Right renal cortex interstitium (tissue), 3 donors: ENCODE results near the gene NCAM2. TPM values are rescaled to one million over a fixed set of nuclear protein-coding genes. Genes with fewer than 3 reads are reported as not detected.
A peak's percentile ranks its signal among the peaks of the same experiment; 100 is the strongest.

ENCODE experiments used
- DNase-seq, 3 donors: peaks; one replicate each; pipeline ENCODE4 v3.0.0-alpha.2; 2013; ENCODE audit warnings: low read depth in 3 of 3, low spot score in 2 of 3
- polyA plus RNA-seq, 3 donors: library from polyadenylated mRNA; unstranded; fragments of 120-200 nt; gene quantifications; one replicate each; pipeline ENCODE4 v1.2.1, GENCODE V29; 2013; ENCODE audit not compliant: insufficient read length in 3 of 3

Gene NCAM2
- polyA plus RNA-seq, result 10 to 100 TPM in 2 of 3 donors, 1 to 10 TPM in 1; 7.6 to 16.4 (median 12.6) TPM

DNA sequence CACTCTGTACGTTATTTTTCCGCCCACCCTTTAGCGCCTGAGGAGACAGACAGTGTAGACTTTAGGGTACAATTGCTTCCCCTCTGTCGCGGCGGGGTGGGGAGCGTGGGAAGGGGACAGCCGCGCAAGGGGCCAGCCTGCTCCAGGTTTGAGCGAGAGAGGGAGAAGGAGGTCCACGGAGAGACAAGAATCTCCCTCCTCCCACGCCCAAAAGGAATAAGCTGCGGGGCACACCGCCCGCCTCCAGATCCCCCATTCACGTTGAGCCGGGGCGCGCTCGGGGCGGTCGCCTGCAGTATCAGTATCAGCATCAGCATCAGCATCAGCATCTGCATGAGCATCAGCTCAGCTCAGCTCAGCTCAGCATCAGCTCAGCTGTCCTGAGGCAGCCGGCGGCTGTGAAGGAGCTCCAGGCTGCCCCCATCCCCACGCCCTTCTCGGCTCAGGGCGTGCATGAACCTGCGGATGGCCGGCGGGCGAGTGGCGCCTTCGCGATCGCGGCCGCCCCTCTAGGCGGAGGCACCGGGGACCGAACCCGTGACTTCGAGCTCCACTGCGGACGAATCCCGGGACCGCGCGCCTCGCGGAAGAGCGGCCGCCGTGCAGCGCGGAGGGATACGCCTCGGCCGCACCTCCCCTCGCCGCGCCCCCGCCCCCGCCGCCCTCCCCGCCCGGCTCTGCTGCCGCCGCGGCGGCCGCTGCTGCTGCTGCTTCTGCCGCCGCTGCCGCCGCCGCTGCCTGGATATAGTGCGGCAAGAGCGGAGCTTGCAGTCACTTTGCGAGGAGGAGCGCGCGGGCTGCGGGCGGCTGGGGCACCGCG, at the start of gene NCAM2:
TSS of gene NCAM2 (plus strand) at position 774 of the 820 bp plus-strand sequence.
- DNase-seq, result peak in 1 of 3 donors; percentile 41

DNA sequence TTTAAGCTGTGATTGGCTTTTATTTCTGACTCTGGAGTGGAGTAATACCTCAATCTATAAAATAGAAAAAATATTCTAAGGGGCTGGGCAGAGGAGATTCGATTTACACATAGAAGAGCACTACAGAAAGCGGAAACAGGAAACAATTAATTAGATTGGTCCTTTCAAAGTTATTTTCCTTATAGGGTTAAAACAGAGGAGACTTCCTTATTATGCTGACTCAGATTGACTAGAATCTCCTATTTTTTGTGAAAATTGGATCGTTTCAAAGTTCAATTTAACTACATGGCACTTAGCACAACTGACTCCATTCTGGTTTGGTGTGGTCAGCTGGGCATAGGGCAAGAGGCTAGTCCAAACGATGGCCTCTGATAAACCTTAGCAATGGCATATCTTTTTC, 48.3 kb upstream of the NCAM2 start:
- DNase-seq, result no peak

- DNase-seq, result no peak
These were observed 32.4 kb upstream of the NCAM2 start for GRCh38 chr21:20965816-20966215.

DNA sequence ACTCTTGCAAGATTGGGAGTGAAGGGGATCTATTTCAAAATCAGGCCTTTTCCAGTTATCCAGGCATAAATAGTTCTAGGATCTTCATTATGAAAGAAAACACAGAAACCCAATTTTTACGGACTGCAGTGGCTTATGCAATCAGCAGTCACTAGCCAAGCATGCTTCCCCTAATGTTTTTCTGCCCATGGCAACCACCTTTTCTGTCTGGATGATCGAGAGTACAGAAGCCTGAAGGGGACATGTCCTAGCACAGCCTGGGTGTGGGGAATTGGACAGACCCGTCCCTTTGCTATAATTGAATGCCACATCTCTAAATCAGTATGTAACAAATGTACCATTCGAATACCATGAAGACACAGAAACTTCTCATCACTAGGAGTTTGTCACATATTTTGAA, 29.8 kb upstream of the NCAM2 start:
- DNase-seq, result no peak

- no peak for DNase-seq
These were observed 27.5 kb upstream of the NCAM2 start for GRCh38 chr21:20970691-20971090.

- DNase-seq, result peak in 2 of 3 donors; percentile 8 to 15
These were observed 26.8 kb upstream of the NCAM2 start for GRCh38 chr21:20971296-20971921.

DNA sequence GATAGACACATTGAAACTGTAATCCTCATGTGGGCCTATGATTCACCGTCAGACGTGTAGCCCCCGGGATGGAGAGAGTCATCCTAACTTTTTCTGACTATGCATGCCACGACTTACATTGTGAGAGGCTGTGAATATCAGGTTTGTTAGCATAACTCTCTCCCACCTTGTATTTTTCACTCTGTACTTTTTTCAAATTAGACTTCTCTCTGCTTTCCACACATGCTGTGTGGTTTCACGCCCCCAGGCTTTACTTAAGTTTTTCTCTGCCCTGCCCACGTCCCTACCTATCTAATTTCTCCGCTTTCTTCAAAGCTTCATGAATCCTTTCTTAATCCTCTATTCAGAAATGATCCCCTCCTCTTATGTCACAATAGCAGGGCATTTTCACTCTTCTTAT, 3.4 kb upstream of the NCAM2 start:
- no peak for DNase-seq

GRCh38 chr21:20996421-20997310, 1.5 kb upstream of the NCAM2 start:
- no peak for DNase-seq

GRCh38 chr21:20997311-20997635, 936 bp upstream of the NCAM2 start:
- no peak for DNase-seq

- no peak for DNase-seq
These were observed 214 bp downstream of the NCAM2 start for GRCh38 chr21:20998456-20998789.

GRCh38 chr21:20998886-20999285, 677 bp downstream of the NCAM2 start:
- DNase-seq, result no peak

DNA sequence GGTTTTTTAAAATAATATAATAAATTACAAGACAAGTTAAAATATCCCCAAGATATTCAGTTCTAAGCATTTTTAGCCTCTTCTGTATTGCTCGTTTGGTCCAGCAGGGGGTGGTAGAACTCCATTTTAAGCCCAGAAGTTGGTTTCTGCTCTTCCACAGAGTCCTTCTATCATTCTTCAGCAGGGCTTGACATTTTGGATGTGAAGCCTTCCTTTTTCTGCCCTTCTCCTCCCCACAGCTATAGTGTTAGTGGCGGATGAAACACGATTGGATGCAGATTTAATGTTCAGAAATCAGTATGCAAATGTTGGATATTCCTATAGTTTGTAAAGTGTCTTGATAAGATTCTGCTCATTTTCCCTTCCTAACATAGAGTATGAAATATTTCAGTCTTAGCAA, 1.4 kb downstream of the NCAM2 start:
- no peak for DNase-seq

DNA sequence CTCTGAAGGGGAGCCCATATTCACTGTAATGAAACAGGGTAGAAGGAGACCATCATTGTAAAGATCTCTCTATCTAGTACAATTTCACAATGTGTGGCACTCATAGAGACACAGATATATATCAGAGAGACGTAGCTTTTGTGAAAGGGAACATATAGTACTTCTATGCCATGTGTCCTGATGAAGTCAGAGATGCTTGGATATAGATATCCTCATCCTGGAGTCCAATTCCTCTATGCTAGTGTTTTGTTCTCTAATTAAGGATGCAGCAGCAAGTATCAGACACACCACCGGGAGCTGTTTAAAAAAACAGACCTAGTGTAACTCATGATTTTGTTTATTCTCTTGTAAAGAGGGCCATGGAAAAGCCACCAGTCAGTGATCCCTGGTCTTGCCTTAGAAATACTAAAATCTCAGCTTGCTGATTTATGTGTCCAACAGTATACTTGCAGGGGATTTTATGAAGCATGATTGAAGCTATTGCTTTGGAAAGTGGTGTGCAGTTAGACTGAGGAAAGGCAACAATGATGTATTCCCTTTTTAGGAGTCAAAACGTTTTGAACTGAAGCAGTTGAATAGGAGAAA, 2.5 kb downstream of the NCAM2 start:
- DNase-seq, result no peak

GRCh38 chr21:21001591-21002100, 3.4 kb downstream of the NCAM2 start:
- no peak for DNase-seq

DNA sequence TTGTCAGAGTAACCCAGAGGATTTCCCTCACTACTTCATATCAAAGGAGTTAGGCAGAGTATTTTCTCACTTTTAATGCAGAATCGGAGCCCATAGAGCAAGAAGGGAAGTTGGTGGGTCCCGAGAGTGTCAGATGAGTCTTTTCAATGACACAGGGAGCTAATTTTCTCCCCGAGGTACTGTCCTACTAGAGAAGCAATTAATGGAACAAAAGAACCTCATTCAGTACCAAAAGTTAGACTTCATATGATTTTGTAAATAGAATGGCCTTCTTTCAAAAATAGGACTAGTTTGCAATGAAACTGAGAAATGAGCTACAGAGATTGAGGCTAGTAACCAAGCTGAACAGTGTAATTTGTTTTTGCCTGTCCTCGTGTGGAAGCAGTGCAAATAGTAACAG, 3.9 kb downstream of the NCAM2 start:
- DNase-seq, result no peak

DNA sequence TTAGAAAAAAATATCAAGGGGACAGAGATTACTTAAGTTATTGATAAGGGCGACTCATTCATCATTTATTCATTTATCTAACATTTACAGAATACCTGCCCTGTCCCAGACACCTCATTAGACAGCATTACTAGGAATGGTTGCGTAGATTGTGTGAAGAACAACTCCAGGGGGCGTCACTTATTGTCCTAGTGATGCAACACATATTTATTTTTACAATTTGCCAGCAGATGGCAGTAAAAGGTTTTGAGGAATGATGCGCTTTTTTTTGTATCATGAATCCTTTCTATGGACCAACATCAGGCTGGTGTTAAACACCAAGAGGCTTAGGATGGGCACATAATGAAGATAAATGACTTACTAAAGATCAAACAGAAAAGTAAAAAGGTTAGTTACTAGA, 5.5 kb downstream of the NCAM2 start:
- no peak for DNase-seq

GRCh38 chr21:21007606-21008005, 9.4 kb downstream of the NCAM2 start:
- DNase-seq, result no peak

DNA sequence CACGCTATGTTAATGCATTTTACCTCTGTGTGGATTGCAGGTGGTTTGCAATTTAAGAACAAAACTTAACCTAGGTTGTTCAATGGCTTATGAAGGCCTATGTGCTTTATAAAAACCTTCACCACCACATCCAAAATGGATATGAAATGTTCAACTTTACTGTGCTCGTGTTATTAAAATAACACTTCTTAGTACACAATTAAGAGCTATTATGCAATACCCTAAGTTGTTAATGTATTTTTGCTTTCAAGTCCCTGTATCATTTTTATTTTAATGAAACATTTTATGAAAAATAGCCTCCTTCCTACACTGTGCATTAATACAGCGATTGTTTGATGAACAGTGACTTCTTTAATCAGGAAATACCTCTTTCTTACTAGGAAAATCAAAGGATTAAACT, 12.0 kb downstream of the NCAM2 start:
- no peak for DNase-seq

DNA sequence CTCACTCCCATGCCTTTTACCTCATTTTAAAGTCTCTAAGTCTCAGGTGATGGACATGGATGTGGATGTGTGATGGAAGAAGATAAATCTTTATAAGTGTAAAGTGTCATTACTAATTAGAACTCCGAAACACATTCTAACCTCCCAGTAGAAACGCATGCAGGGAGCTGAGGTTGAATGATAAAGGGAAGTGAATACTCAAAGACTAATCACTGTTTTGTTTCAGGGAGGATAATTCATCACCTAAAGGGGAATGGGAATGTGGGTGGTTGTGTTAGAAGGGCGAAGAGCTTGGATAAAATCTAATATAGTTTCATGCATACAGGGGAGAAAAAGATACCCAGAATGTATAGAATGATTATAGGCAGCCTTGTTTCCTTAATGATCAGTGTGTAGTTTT, 12.5 kb downstream of the NCAM2 start:
- no peak for DNase-seq

- no peak for DNase-seq
These were observed 20.6 kb downstream of the NCAM2 start for GRCh38 chr21:21018821-21019220.

GRCh38 chr21:21019681-21020080, 21.5 kb downstream of the NCAM2 start:
- DNase-seq, result no peak
